ENCODE measurements around the gene CCL20.
A peak's percentile ranks its signal among the peaks of the same experiment; 100 is the strongest.
"Not testable (repeated sequence)": the region's sequence is repeated elsewhere in the genome, so short reads cannot be mapped to it uniquely, and the experiment has no call there.

The CCL20 gene

GRCh38 chr2:227813562-227814353 is at the start of gene CCL20:
TSS of gene CCL20 (plus strand) at chr2:227813842. CDS start at chr2:227813912, 70 bp downstream.
- DNase-seq (ENCODE audit: insufficient read length, low spot score) (no peak), FAIRE-seq (no peak)

- no peak for FAIRE-seq
- no peak for DNase-seq (ENCODE audit: insufficient read length, low spot score)
Measured at GRCh38 chr2:227765788-227766372, 47.8 kb upstream of the CCL20 start.

GRCh38 chr2:227766373-227766883 is 47.2 kb upstream of the CCL20 start:
- FAIRE-seq (peak; percentile 97), DNase-seq (ENCODE audit: insufficient read length, low spot score) (peak; percentile 67)

- no peak for FAIRE-seq
- DNase-seq (ENCODE audit: insufficient read length, low spot score): no peak
Measured at GRCh38 chr2:227767830-227768229, 45.8 kb upstream of the CCL20 start.

GRCh38 chr2:227772197-227772661 is 41.4 kb upstream of the CCL20 start:
- no peak for DNase-seq (ENCODE audit: insufficient read length, low spot score)
- no peak for FAIRE-seq

GRCh38 chr2:227772932-227773331 is 40.7 kb upstream of the CCL20 start:
- FAIRE-seq: no peak
- no peak for DNase-seq (ENCODE audit: insufficient read length, low spot score)

- FAIRE-seq (peak; percentile 4), DNase-seq (ENCODE audit: insufficient read length, low spot score) (no peak)
Measured at GRCh38 chr2:227774011-227774624, 39.5 kb upstream of the CCL20 start.

- DNase-seq (ENCODE audit: insufficient read length, low spot score) (no peak), FAIRE-seq (no peak)
Measured at GRCh38 chr2:227774895-227775842, 38.5 kb upstream of the CCL20 start.

- DNase-seq (ENCODE audit: insufficient read length, low spot score): no peak
- no peak for FAIRE-seq
Measured at GRCh38 chr2:227780981-227781615, 32.5 kb upstream of the CCL20 start.

GRCh38 chr2:227781841-227782240 is 31.8 kb upstream of the CCL20 start:
- DNase-seq (ENCODE audit: insufficient read length, low spot score): no peak
- FAIRE-seq: no peak

GRCh38 chr2:227782804-227783203 is 30.8 kb upstream of the CCL20 start:
- FAIRE-seq (peak; percentile 26), DNase-seq (ENCODE audit: insufficient read length, low spot score) (no peak)

- DNase-seq (ENCODE audit: insufficient read length, low spot score) (peak; percentile 42), FAIRE-seq (peak; percentile 93)
Measured at GRCh38 chr2:227783404-227784138, 30.1 kb upstream of the CCL20 start.

GRCh38 chr2:227785293-227785692 is 28.3 kb upstream of the CCL20 start:
- DNase-seq (ENCODE audit: insufficient read length, low spot score) (no peak), FAIRE-seq (no peak)

- FAIRE-seq: no peak
- no peak for DNase-seq (ENCODE audit: insufficient read length, low spot score)
Measured at GRCh38 chr2:227788561-227789018, 25.1 kb upstream of the CCL20 start.

GRCh38 chr2:227789803-227790202 is 23.8 kb upstream of the CCL20 start:
- FAIRE-seq: no peak
- DNase-seq (ENCODE audit: insufficient read length, low spot score): no peak

- DNase-seq (ENCODE audit: insufficient read length, low spot score) (no peak), FAIRE-seq (no peak)
Measured at GRCh38 chr2:227793148-227793712, 20.4 kb upstream of the CCL20 start.

GRCh38 chr2:227796045-227796711 is 17.5 kb upstream of the CCL20 start:
- no peak for DNase-seq (ENCODE audit: insufficient read length, low spot score)
- no peak for FAIRE-seq

GRCh38 chr2:227796768-227797167 is 16.9 kb upstream of the CCL20 start:
- not testable (repeated sequence) for FAIRE-seq; DNase-seq (ENCODE audit: insufficient read length, low spot score)

Measured in GM19239 (cell line).